Ishikawa (cell line): Measurements from ENCODE around the gene TEAD4.

Experiments used
- CEBPB ChIP-seq: IDR thresholded peaks from 2 replicates; pipeline ENCODE4 v1.6.1; 2012
- CREB1 ChIP-seq: IDR thresholded peaks from 2 replicates; pipeline ENCODE4 v1.6.1; 2012; ENCODE audit warnings: low read depth
- EGR1 ChIP-seq: IDR thresholded peaks from 2 replicates; pipeline ENCODE4 v1.6.1; 2012
- EP300 ChIP-seq: IDR thresholded peaks from 2 replicates; pipeline ENCODE4 v1.6.1; 2012; ENCODE audit warnings: borderline replicate concordance
- FOXM1 ChIP-seq: IDR thresholded peaks from 2 replicates; pipeline ENCODE4 v1.6.1; 2012; ENCODE audit warnings: low read depth, borderline replicate concordance
- MAX ChIP-seq: IDR thresholded peaks from 2 replicates; pipeline ENCODE4 v1.6.1; 2012
- NFIC ChIP-seq: IDR thresholded peaks from 2 replicates; pipeline ENCODE4 v1.6.1; 2012
- RAD21 ChIP-seq: IDR thresholded peaks from 2 replicates; pipeline ENCODE4 v1.6.1; 2012; ENCODE audit warnings: low read depth
- REST ChIP-seq: IDR thresholded peaks from 2 replicates; pipeline ENCODE4 v1.6.1; 2012; ENCODE audit warnings: low read depth, mild to moderate bottlenecking
- TAF1 ChIP-seq: IDR thresholded peaks from 2 replicates; pipeline ENCODE4 v1.6.1; 2012; ENCODE audit warnings: low read depth, mild to moderate bottlenecking
- TCF12 ChIP-seq: IDR thresholded peaks from 2 replicates; pipeline ENCODE4 v1.6.1; 2012; ENCODE audit warnings: low read depth
- TEAD4 ChIP-seq: IDR thresholded peaks from 2 replicates; pipeline ENCODE4 v1.6.1; 2012
- YY1 ChIP-seq: IDR thresholded peaks from 2 replicates; pipeline ENCODE4 v1.6.1; 2012; ENCODE audit warnings: low read depth
- ZBTB7A ChIP-seq: IDR thresholded peaks from 2 replicates; pipeline ENCODE4 v1.6.1; 2012; ENCODE audit warnings: low read depth
- TF ChIP-seq, protein P1 (sequence below): IDR thresholded peaks from 2 replicates; pipeline ENCODE4 v1.6.1; 2012

The TEAD4 gene

DNA sequence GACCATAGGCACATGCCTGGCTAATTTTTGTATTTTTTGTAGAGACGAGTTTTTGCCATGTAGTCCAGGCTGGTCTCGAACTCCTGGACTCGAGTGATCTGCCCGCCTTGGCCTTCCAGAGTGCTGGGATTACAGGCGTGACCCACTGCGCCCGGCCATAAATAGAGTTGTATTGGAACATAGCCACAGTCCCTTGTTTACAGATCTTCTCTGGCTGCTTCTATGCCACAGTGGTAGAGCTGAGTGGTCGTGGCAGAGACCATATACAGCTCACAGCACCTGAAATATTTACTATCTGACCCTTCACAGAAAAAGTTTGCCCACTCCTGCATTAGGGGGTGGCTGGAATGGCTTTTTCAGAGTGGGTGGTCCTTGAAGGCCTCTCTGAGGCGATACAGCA, 90.0 kb downstream of the TEAD4 start:
- TF ChIP-seq CREB1 (no peak), MAX (no peak), YY1 (no peak), NFIC (no peak), REST (no peak), TEAD4 (no peak), RAD21 (no peak), ZBTB7A (no peak)
- TF ChIP-seq, protein P1, sequence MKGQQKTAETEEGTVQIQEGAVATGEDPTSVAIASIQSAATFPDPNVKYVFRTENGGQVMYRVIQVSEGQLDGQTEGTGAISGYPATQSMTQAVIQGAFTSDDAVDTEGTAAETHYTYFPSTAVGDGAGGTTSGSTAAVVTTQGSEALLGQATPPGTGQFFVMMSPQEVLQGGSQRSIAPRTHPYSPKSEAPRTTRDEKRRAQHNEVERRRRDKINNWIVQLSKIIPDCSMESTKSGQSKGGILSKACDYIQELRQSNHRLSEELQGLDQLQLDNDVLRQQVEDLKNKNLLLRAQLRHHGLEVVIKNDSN = no peak

DNA sequence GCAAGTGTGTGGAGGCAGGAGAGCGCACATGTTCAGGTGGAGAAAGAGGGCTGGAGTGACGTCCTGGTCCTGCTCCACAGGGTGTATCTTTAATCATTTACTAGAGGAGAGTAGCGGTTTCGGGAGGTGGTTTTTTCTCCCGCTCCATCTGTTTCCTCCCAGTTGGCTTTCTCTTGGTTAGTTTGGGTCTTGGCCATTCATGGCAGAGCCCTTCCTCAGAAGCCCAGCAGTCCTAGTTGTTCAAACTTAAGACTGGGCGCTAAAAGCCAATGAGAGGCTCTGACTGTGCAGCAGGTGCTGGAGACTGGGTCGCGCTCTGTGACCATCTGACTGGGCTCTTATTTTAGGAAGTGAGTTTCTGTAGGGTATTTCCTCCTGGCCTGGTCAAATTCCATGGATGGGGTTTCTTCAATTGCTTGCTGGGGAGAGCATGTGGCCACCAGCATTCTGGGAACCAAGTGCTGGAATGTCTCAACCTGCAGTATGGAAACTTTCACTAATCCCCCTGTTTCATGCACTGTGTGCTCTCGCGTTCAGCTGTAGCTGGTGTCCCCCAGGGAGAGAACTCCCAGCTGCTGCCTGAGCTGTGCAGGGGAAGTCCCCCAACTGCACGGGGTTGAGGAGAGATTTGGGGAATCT, 90.5 kb downstream of the TEAD4 start:
- TF ChIP-seq TEAD4 (no peak), MAX (no peak), RAD21 (no peak), TAF1 (no peak), TCF12 (no peak), EP300 (no peak), ZBTB7A (no peak), REST (no peak), FOXM1 (no peak), CREB1 (no peak), NFIC (no peak), EGR1 (no peak), YY1 (no peak), CEBPB (no peak)
- TF ChIP-seq, protein P1 = no peak

GRCh38 chr12:3054374-3054773, 95.2 kb downstream of the TEAD4 start:
- TF ChIP-seq, protein P1 = no peak
- TF ChIP-seq TAF1 (no peak), YY1 (no peak), EP300 (no peak), EGR1 (no peak), FOXM1 (no peak), TEAD4 (no peak), MAX (no peak), NFIC (no peak), REST (no peak), TCF12 (no peak), CREB1 (no peak), ZBTB7A (no peak)

- no peak for TF ChIP-seq NFIC
- no peak for TF ChIP-seq FOXM1
- TF ChIP-seq CREB1 = no peak
- no peak for TF ChIP-seq TCF12
- TF ChIP-seq TEAD4 = no peak
- TF ChIP-seq MAX = no peak
- TF ChIP-seq RAD21 = no peak
- TF ChIP-seq EGR1 = no peak
- no peak for TF ChIP-seq CEBPB
- TF ChIP-seq, protein P1 = no peak
- no peak for TF ChIP-seq EP300
- no peak for TF ChIP-seq TAF1
- no peak for TF ChIP-seq ZBTB7A
- no peak for TF ChIP-seq REST
- TF ChIP-seq YY1 = no peak
Measured at GRCh38 chr12:3055026-3055703, 96.0 kb downstream of the TEAD4 start.
